GM19372 (cell line): ENCODE measurements around the gene NELFB.

Experiments
- ATAC-seq: cut with Tn5 transposase; IDR thresholded peaks from one replicate; pipeline ENCODE4 v1.9.1; 2021; ENCODE audit warnings: mild to moderate bottlenecking, low read depth, moderate library complexity; ENCODE audit not compliant: unreplicated experiment

The NELFB gene

DNA sequence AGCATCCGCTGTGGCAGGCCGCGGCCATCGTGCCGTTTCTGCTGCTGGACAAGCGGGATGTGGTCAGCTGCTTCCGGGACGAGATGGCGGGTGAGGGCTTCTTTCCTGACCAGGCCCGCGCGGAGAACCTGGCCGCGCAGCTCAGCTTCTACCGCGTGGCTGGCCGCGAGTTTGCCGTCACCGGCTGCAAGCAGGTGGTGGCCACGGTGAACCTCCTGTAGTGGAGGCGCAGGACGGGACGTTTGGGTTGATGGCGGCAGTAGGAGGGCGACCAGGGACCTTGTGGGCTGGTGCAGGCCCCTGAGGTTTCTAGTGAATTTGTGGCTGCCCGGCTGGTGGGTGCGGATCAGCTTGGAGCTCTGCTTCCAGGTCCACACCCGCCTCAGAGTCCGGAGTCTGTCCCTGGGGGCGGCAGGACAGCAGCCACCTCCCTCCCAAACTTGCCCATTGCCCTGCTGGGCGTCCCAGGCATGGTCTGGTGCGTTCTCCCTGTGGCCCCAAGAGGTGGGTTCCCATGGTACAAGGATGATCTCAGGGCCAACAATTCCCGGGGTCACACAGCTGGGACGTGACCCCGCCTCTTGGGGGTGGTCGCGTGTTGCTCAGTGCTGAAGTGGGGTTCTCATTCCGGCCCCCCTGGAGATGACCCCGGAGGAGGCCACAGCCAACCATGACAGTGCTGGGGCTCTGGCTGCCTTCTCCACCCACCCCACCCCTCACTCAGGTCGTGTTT, 24.8 kb downstream of the NELFB start:
- no peak for ATAC-seq

DNA sequence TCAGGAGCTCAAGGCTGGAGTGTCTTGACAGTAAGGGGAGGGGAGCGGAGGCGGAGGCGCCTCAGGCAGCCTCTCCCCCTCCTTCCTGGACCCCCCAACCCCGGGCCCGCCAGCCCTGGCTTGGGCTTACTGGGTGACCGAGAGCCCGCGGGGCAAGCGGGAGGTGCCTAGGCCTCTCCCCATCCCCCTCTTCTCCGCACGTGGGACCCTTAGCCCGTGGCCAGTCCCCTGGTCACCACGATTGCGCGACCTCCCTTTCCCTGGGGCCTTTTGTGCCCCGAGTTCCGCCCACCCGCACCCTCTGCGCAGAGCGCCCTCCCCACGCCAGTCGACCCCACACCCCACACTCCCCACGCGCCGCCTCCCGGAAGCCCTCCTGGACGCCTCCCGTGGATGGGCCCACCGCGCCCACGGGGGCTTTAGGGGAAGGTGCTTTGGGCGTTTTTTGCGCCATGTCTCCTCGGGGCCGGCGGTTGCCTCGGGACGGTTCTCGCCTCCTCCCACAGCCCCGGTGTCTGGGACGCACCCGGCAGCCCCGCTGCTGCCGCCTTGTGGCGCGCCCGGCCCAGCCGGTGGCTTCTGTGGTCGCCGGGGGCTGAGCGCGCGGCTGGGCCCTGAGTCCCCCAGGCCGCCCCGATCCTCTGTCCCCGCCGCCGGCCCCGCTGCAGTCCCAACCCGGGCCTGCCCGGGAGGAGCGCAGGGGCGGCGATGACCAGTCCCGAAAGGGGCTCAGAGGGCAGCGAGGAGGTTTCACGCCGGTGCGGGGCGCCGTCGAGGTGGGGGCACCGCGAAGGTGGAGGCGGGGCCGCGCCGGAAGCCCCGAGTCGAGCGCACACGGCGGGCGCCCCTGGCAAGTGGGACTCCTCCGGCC, 25.6 kb downstream of the NELFB start:
- no peak for ATAC-seq

DNA sequence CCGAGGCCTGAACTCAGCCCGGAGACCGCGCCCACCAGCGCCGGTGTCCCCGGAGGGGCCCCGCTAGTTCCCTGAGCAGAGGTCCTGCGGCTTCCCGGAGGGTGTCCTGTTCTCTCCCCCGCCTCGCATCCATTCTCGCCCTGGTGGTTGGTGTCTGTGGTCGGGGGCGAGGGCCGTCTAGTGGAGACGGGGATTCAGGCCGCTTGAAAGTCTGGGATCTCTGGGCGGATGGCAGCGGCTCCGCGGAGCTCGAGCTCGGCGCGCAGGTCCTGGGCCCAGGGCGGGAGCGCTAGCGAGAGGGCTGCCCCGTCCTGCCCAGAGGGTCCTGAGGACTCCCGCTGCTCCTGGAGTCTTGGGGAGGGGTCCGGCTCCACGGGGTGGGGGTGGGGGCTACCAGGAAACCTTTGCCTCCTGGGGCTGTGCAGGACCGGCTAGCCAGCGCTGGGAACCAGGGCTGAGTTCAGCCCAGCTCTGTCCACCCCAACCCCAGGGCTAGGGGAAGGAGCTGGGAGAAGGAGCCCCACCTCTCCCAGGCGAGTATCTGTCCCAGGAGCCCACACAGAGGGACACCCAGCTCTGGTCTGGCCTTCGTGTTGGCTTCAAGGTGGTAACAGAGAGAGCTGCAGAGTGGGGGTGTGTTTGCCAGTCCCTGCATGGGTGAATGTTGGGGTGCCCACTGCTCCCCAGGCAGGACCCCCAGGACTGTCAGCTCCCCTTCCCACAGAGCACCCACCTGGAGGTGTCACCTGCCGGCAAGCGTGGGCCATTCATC, 26.4 kb downstream of the NELFB start:
- ATAC-seq: no peak

DNA sequence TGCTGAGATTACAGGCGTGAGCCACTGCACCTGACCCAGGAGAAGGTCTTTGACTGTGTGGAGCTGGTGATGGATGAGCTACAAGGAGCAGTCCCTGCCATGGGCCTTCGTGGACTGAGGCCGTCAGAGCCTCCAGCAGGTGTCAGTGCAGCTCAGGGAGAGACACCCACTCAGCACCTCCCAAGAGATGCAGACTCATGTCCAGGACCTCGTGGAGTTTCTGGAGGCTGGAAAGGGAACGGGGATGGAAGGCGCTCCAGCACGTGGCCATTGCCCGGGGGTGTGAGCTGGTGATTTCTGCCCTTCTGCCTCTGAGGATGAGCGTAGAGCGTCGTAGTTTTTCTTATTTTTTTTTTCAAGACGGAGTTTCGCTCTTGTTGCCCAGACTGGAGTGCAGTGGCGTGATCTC, 31.9 kb downstream of the NELFB start:
- no peak for ATAC-seq

DNA sequence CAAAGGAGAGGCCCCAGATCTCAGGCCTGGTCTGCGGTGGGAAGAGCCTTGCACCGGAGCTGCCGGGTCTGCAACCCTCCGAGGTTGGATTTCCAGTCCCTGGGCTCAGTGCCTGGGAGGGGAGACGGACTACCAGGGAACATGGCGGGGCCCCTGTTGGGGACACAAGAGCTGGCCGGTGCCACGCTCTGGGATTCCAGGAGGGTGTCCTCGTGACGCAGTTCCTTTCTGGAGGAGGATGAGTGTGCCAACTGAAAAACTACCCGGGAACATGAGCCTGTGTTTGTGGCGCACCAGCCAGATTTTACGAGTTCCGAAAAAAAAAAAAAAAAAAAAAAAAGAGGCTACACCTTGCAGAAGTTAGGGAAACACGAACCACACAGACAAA, 38.0 kb downstream of the NELFB start:
- ATAC-seq: no peak

DNA sequence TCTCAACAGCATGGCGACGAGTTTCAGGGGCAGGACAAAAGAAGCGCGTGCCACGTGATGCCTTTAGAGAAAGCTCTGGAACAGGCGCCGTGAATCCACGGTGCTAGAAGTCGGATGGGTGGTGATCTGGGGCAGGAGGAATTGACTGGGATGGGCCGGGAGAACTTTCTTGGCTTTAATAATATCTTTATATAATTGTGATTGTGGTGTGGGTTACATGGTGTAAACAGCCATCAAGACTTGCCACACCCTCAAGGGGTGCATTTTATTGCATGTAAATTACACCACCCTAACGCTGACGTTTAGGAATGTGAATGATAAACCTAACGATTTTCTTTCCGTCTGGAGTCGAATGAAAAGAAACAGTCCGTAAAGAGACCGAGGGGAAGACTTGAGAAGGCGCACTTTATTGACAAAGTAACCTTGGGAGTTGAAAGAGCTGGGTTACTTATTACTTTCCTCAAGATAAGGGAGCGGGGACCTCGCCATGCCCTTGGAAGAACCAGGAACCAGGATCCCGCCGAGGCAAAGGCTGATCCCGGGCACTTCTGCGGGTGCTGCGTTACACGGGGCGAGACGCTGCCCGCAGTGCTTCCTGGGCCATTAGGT, 38.5 kb downstream of the NELFB start:
- no peak for ATAC-seq

DNA sequence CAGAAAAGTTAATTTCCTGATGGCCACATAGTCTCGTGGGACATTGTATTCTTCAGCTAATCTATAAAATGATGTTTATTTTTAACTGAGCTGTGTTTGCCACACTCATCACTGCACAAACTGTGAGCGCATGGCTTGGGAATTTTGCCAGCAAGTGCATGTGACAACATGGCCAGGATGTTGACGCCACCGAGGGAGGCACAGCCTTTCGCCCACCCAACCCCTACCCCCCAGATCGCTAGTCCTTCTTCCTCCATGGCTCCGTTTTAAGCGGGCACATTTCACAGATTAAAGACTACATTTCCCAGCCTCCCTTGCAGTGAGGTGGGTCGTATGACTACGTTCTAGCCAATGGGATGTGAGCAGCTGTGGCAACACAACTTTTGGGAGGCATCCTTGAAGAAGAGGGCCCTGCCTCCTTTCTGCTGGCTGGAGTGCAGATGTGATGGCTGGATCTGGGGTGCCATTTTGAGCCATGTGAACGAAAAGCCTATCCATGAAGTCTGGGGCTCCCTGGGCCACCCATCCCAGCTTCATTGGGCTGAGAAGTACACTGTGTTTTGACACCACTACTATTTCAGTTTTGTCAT, 39.1 kb downstream of the NELFB start:
- ATAC-seq: no peak

DNA sequence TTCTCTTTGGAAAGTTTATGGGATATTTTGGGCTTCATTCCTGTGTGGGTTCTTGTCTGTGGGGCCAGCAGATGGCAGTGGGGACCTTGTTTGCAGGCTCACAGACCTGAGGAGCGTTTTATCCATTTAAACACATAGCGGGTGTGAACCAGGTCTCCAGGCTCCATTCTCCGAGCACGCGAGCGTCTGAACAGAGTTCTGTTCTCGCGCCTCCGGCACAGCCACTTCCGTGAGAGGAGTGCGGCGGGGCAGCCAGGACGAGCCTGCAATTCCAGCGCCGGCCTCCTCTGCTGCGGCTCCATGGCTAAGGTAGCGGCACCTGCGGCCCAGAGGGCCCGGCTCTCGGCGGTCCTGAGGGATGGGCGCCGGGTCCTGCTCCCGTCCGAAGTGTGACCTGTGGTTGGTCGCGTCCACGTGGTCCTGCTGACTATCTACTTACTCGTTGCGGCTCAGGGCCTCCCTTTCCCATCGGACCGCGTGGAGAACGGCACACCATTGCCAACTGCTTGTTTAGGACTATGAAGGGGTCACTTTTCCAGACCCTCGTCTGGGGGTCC, 39.6 kb downstream of the NELFB start:
- ATAC-seq: no peak

DNA sequence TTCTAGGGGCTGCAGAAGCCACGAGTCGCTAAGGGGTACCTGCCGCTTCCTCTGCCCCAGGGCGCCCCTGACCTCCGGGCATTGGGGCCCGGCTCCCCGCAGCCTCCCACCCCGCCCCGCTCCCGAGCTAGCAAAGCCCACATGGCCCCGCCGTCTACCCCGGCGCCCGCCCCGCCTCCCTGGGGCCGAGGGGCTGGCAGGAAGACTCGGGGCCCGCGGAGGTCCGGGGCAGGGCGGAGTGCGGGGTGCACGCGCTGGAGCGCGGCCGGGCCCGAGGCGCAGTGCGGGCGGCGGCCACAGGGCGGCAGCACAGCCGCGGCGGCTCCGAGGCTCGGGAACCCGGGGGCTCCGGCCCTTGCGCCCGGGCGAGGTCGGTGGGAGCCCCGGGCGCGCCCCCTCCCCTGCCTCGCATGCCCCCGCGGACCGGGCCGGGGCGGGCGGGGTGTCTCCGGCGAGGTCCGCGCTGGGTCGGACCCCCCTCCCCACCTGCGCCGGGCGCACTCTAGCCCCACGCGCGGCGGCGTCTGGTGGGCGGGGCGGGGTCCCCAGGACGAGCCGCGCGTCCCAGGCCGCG, 40.2 kb downstream of the NELFB start:
- ATAC-seq: no peak

DNA sequence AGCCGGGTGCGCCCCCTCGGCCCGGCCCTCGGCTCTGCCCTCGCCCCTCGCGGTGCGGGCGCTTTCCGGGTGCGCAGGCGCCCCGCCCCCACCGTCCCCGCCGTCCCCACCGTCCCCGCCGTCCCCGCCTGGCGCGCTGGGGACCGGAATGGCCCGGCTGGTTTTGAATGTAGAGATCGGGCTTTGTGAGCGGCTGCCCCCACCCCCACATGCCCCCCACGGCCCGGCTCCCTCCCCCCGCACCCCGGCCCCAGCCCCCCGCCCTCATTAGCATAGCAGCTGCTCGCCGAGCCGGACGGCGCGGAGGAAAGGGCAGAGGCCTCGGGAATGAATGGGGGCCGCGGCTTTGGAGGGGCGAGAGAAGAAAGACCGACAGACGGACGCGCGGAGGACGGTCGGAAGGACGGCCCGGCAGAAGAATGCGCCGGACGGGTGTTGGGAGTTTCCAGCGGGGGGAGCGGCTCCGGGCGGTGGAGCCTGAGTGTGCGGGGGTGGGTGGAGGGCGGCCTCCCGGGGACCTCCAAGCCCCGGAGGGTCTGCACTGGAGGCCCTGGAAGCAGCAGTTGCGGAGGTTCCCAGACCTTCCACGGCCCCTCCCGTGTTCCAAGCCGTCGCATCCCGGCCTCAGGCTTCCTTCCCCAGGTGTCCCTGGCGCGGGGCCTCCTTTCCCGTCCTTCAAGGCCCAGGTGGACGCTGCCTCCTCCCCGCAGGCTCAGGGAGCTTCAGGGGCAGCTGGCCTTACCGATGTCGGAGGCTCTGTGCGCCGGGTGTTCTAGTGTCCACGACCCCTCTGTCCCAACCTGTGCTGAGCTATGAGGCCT, 40.9 kb downstream of the NELFB start:
- no peak for ATAC-seq

DNA sequence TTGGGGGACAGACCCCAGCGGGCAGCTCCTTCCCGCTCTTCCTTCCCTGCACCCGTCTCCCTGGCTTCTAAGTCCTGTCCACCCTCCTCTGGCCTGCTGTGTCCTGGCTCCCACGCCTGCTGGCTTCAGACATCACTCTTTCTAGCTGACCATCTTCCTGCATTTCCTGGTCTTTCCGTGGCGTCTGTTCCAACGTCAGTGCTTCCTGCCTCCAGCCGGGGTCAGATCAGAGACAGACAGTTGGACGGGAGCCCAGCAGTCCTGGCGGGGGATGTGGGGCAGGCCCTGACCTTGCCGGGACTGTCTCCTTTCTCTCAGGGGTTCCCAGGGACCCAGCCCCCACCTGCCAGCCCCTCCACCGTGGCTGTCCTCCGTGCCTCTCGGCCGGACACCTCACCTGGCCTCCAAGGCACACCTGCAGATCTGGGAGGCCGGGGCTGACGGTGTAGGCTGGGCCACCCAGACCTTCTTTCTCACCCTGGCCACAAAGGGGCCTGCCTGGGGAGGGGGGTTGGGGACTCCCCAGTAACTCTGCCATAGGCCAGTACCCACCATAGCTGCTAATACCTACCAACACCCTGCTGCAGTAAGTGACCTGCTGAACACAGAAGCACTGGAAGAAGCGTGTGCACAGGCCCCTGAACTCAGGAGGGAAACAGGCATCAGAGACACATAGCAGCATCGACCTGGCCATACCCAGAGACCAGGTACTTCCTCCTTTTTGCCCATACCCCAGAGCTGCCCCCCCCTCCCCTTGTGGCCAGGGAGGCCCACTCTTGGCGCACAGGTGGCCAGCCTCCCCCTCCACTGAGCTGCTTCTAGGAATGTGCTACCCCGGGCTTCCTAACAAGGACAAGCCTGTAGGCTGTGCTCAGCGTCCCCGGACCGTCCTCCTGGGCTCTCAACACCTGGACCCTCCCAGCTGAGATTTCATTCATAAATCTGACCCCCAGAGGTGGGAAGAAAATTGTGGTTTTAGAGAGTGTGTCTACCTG, 41.8 kb downstream of the NELFB start:
- no peak for ATAC-seq

DNA sequence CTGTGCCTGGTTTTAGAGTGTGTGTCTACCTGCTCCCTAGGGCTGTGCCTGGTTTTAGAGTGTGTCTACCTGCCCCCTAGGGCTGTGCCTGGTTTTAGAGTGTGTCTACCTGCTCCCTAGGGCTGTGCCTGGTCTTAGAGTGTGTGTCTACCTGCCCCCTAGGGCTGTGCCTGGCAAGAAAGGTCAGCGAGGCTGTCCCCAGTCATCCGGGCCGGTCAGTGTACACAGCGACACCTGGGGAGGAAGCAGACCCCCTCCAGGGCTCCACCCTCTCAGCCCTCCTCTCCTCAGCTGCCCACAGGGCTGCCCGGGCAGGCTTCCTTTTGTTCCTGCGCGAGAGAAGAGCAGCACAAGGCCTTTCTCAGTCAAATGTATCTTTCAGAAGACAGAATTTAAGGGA, 42.8 kb downstream of the NELFB start:
- ATAC-seq: no peak

DNA sequence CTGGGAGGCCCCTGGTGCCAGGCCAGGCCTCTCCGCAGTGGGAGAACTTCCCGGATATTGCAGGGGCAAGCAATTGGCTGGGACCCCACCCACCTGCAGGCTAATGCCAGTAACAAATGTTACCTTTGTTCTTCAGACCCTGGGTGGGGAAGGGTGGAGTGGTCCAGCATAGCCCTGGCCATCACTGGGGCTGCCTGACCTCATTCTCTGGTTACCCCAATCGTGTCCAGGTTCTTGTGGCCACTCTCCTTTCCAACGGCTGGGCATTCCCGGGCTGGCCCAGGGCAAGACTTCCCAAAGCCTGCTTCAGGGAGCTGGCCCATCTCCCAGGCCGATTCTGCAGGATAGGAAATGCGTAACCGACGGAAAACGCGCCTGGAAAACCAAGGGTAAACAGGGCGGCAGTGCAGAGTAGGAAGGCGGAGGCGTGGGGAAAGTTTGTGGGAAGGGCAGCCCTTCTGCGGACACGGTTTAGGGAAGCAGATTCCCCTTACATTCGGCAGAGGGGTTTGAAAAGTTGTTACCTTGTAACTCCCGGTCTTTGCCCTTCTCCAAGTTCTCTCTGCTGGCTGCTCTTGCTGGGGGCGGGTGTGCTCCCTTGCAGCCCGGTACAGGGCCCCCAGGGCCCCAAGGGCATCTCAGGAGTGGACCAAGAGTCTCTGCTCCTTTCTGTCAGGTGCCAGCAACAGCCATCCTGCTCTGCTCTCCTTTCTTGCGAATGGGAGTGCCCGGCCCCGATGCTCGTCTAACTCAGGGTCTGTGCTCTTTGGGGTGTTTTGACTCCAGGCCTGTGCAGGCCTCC, 43.5 kb downstream of the NELFB start:
- ATAC-seq: no peak

DNA sequence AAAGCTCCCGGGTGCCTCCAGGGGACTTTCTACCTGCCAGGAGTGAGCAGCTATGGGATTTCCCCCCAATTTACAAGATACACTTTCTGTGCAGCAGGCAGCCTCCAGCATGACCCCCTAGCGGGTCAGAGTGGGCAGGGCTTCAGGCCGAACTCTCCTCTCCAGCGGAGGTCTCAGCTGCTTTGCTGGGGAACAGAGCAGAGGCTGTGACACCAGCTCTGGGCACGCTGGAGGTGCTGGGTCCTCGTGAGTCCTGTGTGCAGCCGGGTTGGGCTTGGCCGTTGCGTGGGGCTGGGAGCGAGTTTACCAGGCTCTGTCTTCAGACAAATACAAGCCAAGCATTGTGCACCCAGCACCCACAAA, 44.1 kb downstream of the NELFB start:
- no peak for ATAC-seq

DNA sequence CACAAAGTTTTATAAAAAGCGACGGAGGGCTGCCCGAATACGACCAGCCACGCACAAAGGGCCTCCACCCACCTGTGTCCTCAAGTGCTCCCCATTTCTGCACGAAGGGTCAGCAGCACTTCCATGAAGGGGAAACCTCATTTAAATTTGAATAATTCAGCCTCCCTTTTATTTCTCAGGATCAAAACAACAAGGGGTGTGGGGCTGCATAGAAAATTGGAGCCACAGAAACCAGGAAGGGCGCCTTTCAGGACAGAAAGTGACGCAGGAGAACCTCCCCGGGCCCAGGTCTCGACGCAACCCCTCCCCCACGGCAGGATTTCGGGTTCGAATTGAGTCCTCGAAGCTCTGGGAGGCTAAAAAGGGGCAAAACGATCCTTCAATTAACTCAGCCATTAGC, 44.8 kb downstream of the NELFB start:
- no peak for ATAC-seq

DNA sequence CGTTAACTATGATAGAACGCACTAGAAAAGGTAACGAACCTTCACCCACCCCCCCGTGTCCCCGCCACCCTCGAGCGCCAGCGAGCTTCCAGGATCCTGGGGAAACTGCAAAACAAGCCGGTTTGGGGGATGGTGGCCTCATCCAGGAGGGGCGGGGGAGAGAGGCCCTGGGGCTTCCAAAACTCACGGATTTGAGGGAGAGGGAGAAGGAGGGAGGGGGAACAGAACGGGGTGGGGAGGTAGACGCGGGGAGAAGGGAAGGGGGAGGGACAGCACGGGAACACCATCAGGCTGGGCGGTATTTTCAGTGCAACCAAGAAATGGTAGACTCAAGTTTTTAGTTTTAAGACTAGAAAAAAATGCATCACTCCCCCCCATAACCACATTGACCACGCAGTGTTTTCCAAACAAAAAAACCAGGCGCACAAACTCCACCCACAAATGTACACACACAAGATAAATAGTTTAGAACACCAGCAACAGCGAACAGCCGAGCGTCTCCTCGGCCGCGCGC, 45.5 kb downstream of the NELFB start:
- ATAC-seq: no peak
